Memory B cell (primary cell): ENCODE measurements around the gene AHRR.

Experiments
- ATAC-seq: fragments of 150-1000 bp; cut with Tn5 transposase; 2 replicates; pipeline ENCODE4 v1.10.0; 2021; ENCODE audit warnings: low read depth, mild to moderate bottlenecking, moderate library complexity
- DNase-seq, 2 donors: peaks; one replicate each; pipeline ENCODE4 v3.0.0; 2022; ENCODE audit warnings: low spot score in 2 of 2
- H3K27ac Mint-ChIP-seq: one replicate; pipeline ENCODE4 v1.8.0; 2022; ENCODE audit warnings: mild to moderate bottlenecking, moderate library complexity, mixed read lengths
- H3K27me3 Mint-ChIP-seq: one replicate; pipeline ENCODE4 v1.8.0; 2022; ENCODE audit warnings: mixed read lengths
- H3K36me3 Mint-ChIP-seq: one replicate; pipeline ENCODE4 v1.8.0; 2022; ENCODE audit warnings: mild to moderate bottlenecking, mixed read lengths
- H3K4me1 Mint-ChIP-seq: one replicate; pipeline ENCODE4 v1.8.0; 2022; ENCODE audit warnings: mixed read lengths
- H3K4me3 Mint-ChIP-seq: one replicate; pipeline ENCODE4 v1.8.0; 2022; ENCODE audit warnings: mild to moderate bottlenecking, moderate library complexity, mixed read lengths
- H3K9me3 Mint-ChIP-seq: one replicate; pipeline ENCODE4 v1.8.0; 2022; ENCODE audit warnings: mixed read lengths

The AHRR gene

DNA sequence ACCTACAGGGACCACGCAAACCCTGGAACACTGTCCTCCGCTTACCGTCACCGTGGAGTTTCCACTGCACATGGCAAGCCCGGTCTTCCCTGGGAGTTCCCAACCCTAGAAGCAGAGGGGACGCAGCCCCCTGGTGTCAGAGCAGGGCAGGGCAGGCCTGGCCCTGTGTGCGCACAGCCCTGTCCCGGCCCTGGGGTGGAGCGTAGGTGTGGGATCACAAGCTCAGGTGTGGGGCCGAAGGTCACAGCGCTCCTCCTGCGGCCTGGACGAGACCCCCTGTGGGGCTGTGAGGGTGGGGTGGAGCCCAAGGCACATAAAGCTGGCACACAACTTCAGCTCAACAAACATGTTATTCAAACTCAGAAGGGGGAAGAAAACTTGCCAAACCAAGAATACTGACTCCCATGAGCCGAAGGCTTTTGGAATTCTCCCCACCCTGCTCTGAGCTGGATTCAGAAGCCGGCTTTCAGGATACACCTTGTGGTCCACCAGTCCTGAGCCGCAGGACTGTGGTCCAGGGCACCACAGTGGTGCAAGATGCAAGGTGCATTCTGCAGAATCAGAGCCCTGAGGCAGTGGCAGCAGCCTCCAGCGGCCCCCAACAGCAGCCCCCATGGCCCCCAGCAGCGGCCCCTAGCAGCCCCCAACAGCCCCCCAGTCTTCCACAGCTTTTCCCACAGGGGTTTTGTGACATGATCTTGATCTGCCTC is 109.6 kb downstream of the AHRR start:
- Mint-ChIP-seq H3K27me3 (peaks cover 20% of the 10 kb centered on the region), H3K36me3 (peaks cover 4% of the 10 kb centered on the region), H3K9me3 (peaks cover 8% of the 10 kb centered on the region), H3K4me3 (no peak overlapping the region), H3K27ac (no peak overlapping the region), H3K4me1 (no peaks in the 10 kb centered on the region)
- no peak for DNase-seq
- peak; percentile 89 for ATAC-seq

DNA sequence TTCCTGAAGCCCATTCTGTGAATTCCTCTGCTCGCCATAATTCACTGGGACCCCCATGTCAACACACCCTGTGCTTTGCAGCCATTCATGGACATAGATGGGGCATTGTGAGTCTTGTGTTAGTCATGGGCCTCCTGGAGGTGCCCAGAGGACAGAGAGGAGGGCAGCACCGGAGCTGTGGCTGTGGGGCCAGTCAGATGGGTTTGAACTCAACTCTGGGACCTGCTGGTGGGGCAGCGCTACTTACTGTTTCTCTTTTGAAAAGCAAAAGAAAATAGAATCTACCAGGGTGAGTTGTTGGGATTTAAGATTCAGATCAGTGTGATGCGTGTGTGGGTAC is 110.2 kb downstream of the AHRR start:
- peaks cover 3% of the 10 kb centered on the region for H3K9me3 Mint-ChIP-seq
- H3K4me1 Mint-ChIP-seq: no peaks in the 10 kb centered on the region
- ATAC-seq (no peak), DNase-seq (no peak)
- no peaks in the 10 kb centered on the region for H3K36me3 Mint-ChIP-seq
- no peak overlapping the region for H3K4me3 Mint-ChIP-seq
- no peak overlapping the region for H3K27ac Mint-ChIP-seq
- H3K27me3 Mint-ChIP-seq: peaks cover 18% of the 10 kb centered on the region

- Mint-ChIP-seq H3K4me3 (no peak overlapping the region), H3K4me1 (no peaks in the 10 kb centered on the region), H3K27me3 (peaks cover 18% of the 10 kb centered on the region), H3K36me3 (no peaks in the 10 kb centered on the region), H3K9me3 (no peaks in the 10 kb centered on the region), H3K27ac (no peak overlapping the region)
- ATAC-seq (no peak), DNase-seq (no peak)
Measured at GRCh38 chr5:432201-432927, 110.8 kb downstream of the AHRR start.

DNA sequence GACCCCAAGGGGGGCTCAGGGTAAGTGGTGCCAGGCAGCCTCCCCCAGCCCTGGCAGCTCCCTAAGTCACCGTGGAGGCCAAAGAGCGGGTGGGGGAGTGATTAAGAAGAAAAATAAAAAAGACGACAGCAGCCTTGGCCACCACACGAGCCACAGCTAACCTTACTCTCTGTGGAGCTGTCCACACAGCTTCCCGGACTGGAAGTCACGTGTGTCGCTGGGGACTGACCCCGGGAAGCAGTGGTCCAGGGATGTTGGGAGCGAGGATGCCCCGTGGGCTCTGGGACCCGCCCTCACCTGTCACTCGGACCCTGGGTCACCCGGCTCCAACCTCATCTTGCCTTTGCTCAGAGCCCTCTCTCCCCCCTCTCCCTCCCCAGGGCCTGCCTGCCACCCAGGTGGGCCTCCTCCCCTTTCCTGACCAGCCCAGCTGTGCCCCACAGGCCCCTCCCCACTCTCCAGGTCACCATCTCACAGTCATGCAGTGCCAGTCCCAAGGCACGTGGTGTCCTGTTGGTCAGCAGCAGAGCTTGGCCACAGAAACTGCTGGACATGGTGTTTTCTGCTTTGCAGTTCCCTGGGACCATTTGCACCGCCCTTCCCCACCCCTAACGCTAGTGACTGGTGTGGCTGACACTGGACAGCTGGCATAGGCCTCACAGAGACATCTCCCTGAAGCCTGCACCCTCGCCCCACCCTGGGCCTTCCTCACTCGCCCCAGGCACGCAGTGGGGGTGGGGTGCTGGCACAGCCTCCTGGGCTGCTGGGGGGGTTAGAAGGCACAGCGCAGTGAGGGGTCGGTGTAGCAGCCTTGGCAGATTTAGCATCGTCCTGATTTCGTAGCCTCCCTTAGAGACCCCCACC is 111.6 kb downstream of the AHRR start:
- Mint-ChIP-seq H3K4me1 (no peaks in the 10 kb centered on the region), H3K36me3 (no peaks in the 10 kb centered on the region), H3K27me3 (peaks cover 18% of the 10 kb centered on the region), H3K9me3 (no peaks in the 10 kb centered on the region), H3K4me3 (no peak overlapping the region), H3K27ac (no peak overlapping the region)
- ATAC-seq (no peak), DNase-seq (no peak)

GRCh38 chr5:433836-434235 is 112.3 kb downstream of the AHRR start:
- Mint-ChIP-seq H3K27ac (no peak overlapping the region), H3K27me3 (peaks cover 18% of the 10 kb centered on the region), H3K9me3 (no peaks in the 10 kb centered on the region)

GRCh38 chr5:434443-435146 is 113.1 kb downstream of the AHRR start:
- H3K4me3 Mint-ChIP-seq: no peak overlapping the region
- H3K36me3 Mint-ChIP-seq: no peaks in the 10 kb centered on the region
- no peak for ATAC-seq
- H3K9me3 Mint-ChIP-seq: no peaks in the 10 kb centered on the region
- H3K27ac Mint-ChIP-seq: no peak overlapping the region
- H3K4me1 Mint-ChIP-seq: no peaks in the 10 kb centered on the region
- H3K27me3 Mint-ChIP-seq: peaks cover 18% of the 10 kb centered on the region
- no peak for DNase-seq

More at GRCh38 chr5:433836-434235, 112.3 kb downstream of the AHRR start:
- Mint-ChIP-seq H3K36me3 (no peaks in the 10 kb centered on the region), H3K4me3 (no peak overlapping the region), H3K4me1 (no peaks in the 10 kb centered on the region)
- DNase-seq (no peak), ATAC-seq (no peak)

DNA sequence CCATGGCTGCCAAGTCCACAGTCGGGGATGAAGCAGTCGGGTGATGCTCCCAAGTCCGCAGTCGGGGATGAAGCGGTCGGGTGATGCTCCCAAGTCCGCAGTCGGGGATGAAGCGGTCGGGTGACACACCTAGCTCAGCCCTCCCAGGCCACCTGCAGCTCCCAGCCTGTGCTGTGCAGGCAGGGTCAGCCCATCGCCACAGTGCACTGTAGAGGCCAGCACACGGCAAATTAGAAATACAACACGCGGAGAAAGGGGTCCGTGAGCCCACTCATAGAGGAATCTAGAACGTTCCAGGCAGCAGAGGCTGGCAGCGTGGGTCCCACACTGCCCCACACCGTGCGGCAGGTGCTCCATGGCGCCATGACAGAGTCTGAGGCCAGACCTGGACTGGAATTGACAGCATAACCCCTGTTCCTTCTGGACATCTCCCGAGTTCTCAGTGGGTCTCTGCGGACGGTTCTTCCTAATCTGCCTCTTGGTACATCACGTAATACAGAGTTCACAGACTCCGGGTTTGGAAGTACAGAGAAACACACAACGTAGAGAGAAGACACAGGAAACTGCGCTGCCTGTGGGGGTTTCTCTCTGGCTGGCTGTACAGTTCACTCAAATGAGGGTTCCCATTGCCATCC is 113.8 kb downstream of the AHRR start:
- no peaks in the 10 kb centered on the region for H3K36me3 Mint-ChIP-seq
- no peak for ATAC-seq
- no peak overlapping the region for H3K27ac Mint-ChIP-seq
- H3K4me3 Mint-ChIP-seq: no peak overlapping the region
- peaks cover 16% of the 10 kb centered on the region for H3K27me3 Mint-ChIP-seq
- peaks cover under 1% of the 10 kb centered on the region for H3K4me1 Mint-ChIP-seq
- no peaks in the 10 kb centered on the region for H3K9me3 Mint-ChIP-seq
- DNase-seq: no peak

- no peak overlapping the region for H3K27ac Mint-ChIP-seq
- ATAC-seq (no peak), DNase-seq (no peak)
- peaks cover 16% of the 10 kb centered on the region for H3K27me3 Mint-ChIP-seq
- H3K4me1 Mint-ChIP-seq: peaks cover 3% of the 10 kb centered on the region
- H3K9me3 Mint-ChIP-seq: no peaks in the 10 kb centered on the region
- no peaks in the 10 kb centered on the region for H3K36me3 Mint-ChIP-seq
- H3K4me3 Mint-ChIP-seq: no peak overlapping the region
Measured at GRCh38 chr5:435961-436640, 114.6 kb downstream of the AHRR start.

DNA sequence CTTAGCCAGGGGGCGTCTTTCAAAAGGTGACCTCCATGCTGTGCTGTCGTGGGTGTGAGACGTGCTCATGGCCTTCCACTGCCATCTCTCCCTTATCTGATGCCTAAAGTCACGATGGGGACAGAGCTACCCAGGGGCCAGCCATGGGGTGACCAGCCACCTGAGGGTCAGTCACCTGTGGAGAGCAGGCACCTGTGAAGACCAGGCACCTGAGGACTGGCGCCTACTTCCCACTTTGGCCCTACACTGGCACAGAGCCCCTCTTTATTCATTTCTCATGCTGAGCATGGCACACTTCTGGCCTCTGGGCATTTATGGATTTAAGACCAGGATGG is 115.1 kb downstream of the AHRR start:
- Mint-ChIP-seq H3K27me3 (peaks cover 15% of the 10 kb centered on the region), H3K9me3 (no peaks in the 10 kb centered on the region), H3K36me3 (no peaks in the 10 kb centered on the region), H3K4me1 (peaks cover 3% of the 10 kb centered on the region), H3K4me3 (no peak overlapping the region), H3K27ac (no peak overlapping the region)
- ATAC-seq (no peak), DNase-seq (no peak)

GRCh38 chr5:437281-437771 is 115.8 kb downstream of the AHRR start:
- no peak for DNase-seq
- H3K27me3 Mint-ChIP-seq: peaks cover 11% of the 10 kb centered on the region
- no peak overlapping the region for H3K4me3 Mint-ChIP-seq
- H3K4me1 Mint-ChIP-seq: peaks cover 3% of the 10 kb centered on the region
- ATAC-seq: no peak
- H3K27ac Mint-ChIP-seq: no peak overlapping the region
- no peaks in the 10 kb centered on the region for H3K36me3 Mint-ChIP-seq
- no peaks in the 10 kb centered on the region for H3K9me3 Mint-ChIP-seq

GRCh38 chr5:438481-438981 is 117.0 kb downstream of the AHRR start:
- no peak for DNase-seq
- peaks cover 6% of the 10 kb centered on the region for H3K27me3 Mint-ChIP-seq
- no peak for ATAC-seq
- no peaks in the 10 kb centered on the region for H3K9me3 Mint-ChIP-seq
- H3K4me3 Mint-ChIP-seq: no peak overlapping the region
- H3K36me3 Mint-ChIP-seq: peaks cover 2% of the 10 kb centered on the region
- H3K27ac Mint-ChIP-seq: no peak overlapping the region
- H3K4me1 Mint-ChIP-seq: peaks cover 8% of the 10 kb centered on the region

GRCh38 chr5:439181-439580 is 117.7 kb downstream of the AHRR start:
- H3K4me3 Mint-ChIP-seq: no peak overlapping the region
- peaks cover 6% of the 10 kb centered on the region for H3K27me3 Mint-ChIP-seq
- no peaks in the 10 kb centered on the region for H3K9me3 Mint-ChIP-seq
- no peak overlapping the region for H3K27ac Mint-ChIP-seq
- DNase-seq: no peak
- peaks cover 12% of the 10 kb centered on the region for H3K4me1 Mint-ChIP-seq
- no peak for ATAC-seq
- peaks cover 2% of the 10 kb centered on the region for H3K36me3 Mint-ChIP-seq

GRCh38 chr5:439636-440035 is 118.1 kb downstream of the AHRR start:
- no peak for DNase-seq
- H3K36me3 Mint-ChIP-seq: peaks cover 2% of the 10 kb centered on the region
- H3K27me3 Mint-ChIP-seq: peaks cover 6% of the 10 kb centered on the region
- H3K4me1 Mint-ChIP-seq: peaks cover 16% of the 10 kb centered on the region
- no peak for ATAC-seq
- no peak overlapping the region for H3K4me3 Mint-ChIP-seq
- no peak overlapping the region for H3K27ac Mint-ChIP-seq
- H3K9me3 Mint-ChIP-seq: no peaks in the 10 kb centered on the region
